ENCODE measurements around the gene FGF4.
"Not testable (repeated sequence)": the region's sequence is repeated elsewhere in the genome, so short reads cannot be mapped to it uniquely, and the experiment has no call there.

Gene FGF4

DNA sequence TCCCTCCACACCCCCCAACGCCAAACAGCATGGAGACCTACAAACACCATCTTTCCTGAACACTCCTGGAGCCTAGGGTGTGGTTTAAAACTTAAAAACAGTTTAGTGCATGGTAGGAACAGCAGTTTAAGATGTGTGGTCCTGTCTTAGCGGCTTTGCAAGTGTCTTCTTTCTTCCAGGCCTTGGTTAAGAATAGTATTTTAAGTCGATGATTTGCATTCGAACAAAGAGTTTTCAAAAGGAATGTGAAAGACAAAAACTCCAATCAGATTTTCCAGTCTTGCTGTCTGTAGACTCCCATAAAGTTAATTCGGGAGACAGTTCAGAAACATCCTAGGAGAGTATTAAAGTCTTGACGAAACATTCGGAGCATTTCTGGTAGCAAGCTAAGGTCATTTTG lies 3.7 kb downstream of the FGF4 start:
- DNase-seq = no peak

DNA sequence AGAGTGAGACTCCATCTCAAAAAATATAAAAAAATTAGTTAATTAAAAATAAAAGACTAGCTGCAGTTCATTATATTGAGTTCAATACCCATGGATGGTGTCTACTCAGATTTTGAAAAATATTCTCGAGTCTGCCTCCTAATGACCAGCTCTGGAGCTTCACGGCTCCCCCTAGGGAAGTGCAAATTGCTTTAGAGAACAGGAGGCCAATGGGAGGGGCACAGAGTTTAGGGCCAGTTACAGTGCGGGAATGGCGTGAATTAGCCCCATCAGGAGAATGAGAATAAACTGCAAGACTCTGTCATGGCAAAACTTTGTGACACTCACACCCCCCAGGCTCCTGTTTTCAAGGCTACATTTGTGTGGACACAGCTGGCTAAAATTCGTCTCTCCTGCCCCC lies 4.6 kb downstream of the FGF4 start:
- no peak for DNase-seq

DNA sequence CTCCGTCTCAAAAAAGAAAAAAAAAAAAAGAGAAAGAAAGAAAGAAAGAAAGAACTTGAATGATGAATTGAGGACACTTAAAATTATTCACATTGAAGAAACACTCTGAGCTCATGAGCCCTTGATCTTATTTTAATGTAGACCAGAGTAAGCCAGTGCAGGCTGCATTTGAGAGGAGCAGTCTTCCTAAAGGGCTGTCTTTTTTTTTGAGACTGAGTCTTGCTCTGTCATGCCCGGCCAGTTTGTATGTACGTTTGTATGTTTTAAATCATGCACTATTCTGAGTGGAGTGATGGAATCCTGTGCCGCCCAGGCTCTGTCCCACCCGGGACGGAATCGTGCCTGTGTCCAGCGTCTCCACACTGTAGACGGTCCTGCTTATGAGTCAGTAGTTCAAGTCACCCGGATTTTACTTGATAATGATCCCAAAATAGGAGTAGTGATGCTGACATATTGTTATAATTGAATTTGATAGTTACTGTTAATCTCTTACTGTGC lies 9.6 kb downstream of the FGF4 start:
- DNase-seq = no peak

DNA sequence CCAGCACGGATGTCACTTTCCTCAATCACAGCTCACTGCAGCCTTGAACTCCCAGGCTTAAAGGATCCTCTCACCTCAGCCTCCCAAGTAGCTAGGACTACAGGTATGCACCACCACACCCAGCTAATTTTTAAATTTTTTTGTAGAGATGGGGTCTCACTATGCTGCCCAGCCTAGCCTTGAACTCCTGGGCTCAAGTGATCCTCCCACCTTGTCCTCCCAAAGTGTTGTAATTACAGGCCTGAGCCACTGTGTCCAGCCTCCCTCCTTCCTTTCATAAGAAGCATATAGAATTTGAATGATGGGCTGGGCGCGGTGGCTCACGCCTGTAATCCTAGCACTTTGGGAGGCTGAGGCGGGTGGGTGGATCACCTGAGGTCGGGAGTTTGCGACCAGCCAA lies 10.2 kb downstream of the FGF4 start:
- DNase-seq = not testable (repeated sequence)

DNA sequence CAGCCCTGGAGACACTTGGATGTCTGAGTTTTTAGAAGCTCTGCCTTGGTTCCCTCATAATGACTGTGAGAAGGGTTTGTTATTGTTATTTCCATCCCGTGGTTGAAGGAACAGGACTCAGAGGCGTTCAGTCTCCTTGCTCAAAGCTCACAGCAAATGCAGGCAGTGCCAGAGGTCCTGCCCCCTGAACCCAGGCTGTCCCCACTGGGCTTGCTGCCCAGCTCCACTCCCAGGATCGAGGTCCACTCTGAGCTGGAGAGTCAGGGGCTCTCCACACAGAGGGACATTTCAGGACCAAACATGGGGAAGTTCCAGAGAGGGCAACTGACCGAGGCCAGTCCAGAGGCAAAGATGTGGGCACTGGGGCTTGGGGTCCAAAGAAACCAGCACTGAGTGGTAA lies 14.8 kb downstream of the FGF4 start:
- DNase-seq = no peak

DNA sequence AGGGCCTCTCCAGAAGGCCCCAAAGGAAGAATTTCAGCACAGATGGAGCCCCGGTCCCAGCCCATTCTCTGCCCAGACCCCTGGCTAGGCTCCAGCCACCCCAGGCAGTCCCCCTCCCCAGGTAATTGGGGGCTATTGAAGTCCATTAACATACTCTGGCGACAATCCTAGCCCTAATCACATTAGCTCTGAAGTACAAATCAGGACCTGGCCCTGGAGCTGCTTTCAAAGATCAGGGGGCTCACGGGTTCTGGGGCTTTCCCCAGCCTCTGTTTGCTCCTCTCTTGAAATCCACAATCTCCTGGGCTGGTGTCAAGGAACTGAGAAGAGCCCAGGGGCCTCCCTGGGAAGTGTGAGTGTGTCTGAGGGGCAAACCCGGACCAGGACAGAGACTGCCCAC lies 22.3 kb downstream of the FGF4 start:
- DNase-seq = no peak

DNA sequence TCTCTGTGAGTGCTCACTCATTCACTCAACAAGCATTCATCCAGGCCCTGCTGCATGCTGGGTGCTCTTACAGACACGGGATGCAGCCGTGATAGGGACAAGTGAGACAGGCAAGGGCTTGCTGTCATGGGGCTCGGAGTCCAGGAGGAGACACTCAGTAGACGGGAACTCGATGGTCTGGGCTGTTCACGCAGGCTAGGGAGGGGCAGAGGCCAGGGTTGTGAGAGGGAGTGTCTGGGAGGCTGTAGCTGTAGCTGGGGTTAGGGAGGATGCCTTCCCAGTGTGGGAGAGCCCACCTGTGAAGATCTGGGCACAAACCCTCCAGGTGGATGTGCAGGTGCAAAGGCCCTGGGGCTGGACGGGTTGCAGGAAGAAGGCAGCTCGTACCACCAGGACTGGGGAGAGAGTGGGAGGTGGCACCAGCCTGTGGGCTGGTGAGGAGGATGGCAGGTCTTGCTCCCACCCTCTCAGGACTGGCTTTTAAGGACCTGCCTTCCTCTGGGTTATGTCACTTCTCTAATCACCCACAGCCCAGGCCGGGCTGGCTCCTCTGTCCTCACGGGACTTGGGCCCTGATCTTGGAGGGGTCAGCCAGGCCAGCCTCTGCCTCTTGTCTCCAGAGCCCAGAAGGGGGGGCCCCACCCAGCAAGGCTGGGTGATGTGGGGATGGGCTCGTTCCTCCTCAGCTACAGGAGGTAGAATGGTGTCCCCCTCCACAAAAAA lies 24.1 kb downstream of the FGF4 start:
- DNase-seq = no peak

DNA sequence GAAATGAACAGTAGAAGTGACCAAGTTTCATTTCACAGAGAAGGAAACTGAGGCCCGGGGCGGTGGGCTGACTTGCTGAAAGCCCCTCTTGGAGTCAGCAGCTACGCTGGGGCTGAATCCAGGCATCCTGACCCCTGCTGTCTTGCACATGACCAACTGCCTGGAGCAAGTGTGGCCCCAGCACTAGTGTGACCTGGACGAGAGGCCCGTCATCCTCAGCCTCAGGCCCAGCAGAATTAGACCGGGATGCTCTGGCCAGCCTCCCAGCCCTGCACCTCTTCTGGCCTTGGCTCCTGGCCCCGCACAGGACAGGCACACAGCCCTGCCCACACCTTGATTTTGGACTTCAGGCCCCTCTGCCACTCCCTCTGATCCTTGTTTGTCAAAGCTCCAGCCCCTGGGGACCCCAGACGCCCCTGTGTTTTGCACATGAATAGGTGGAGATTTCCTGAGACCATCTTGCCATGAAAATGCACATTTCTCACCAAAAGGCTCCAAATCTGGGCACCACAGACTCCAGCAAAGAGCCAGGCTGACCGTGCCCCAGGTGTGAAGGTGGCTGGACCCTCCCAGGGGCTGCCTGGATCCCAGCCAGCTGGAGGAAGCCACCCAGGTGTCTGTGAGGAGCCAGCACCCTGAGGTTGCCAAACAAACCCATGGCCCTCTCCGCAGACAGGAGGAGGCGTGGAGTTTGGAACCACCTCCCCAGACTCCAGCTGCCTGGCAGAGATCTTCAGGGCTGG lies 24.9 kb downstream of the FGF4 start:
- DNase-seq = no peak

DNA sequence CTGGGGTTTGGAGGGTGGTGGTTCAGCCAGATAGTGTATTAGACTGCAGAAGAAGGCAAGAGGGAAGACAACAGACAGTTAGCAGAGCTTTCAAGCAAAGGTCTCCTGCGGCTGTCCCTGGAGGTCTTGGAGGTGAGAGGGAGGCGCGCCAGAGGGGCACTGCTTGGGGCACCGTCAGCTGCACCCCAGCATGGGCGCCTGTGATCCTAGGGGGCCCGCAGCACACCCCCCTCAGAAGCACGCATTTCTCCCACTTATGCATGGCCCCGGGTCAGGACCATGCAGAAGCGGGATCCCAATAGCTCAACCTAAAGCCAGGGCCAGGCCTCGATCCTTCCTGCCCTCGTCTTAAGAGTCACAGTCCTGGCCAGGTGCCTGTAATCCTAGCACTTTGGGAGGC lies 26.5 kb downstream of the FGF4 start:
- no peak for DNase-seq

DNA sequence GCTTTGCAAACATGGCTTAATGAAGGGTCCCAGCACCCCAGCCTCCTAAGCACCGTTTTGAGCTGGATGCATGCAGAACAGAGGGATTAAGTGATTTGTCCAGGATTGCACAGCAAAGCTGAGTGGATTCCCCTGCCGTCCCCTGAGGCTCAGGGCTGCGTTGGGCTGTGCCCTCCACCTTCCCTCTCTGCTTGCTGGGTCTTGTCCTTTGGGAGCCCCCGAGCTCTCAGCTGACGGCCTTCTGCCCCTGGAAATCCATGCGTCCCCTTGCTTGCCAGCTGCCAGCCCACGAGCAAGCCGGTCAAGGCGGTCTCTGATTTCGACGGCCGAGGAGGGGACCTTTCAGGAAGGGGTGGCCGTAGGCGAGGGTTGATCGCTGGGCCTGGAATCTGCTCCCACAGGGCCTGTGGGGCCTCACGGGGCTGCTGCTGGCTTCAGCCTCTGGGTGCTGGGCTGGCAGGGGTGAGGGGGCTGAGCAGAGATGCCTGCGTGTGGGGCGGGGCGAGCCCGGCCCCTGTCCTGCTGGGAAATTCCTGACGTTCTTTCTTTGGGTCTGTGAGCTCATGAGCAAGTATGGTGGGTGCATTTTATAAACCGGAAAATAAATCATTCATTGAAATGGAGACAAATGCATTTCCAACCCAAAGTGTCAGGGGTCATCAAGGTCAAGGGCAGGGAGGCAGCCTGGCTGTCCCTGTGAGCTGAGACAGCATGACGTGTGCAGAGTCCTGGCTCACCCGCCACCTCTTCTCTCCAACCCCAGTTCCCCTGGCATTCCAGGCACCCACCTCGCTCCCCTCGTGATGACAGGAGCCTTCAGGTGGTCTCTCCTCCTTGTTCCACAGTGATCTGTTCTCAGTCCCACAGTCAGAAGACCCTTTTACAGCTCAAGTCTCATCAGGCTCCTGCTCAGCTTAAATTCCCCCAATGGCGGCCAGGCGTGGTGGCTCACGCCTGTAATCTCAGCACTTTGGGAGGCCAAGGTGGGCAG lies 28.1 kb downstream of the FGF4 start:
- no peak for DNase-seq

DNA sequence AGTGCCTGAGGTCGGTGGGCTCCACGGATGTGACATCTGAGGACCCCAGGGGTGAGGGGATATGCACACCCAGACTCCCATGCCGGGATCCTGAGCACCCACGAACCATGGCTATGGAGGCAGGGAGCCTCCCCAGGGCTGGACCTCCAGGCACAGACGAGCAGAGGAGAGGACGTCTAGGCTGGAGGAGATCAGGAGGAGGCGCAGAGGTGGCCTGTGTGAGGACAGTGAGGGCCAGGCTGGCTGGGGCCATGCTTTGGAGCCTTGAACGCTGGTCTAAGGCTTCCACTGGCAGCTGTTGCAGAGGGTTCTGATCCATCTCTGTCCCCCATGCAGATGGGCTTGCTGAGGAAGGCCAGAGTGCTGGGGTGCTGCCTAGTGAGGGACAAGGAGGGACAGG lies 29.0 kb downstream of the FGF4 start:
- DNase-seq = no peak

DNA sequence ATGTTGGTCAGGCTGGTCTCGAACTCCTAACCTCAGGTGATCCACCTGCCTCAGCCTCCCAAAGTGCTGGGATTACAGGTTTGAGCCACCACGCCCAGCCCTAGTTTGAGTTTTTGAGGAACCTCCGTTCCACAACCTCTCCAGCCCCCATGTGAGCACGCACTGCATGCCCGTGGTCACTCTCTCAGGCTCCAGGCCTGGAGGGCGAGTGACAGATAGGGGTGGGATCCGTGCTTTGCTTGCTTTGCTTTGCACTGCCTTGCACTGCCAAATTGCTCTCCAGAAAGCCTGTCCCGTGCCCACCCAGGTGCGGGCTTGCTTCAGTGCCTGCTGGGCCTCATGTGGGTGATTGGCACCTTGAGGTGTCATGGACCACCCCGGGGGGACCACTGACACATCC lies 29.9 kb downstream of the FGF4 start:
- no peak for DNase-seq

DNA sequence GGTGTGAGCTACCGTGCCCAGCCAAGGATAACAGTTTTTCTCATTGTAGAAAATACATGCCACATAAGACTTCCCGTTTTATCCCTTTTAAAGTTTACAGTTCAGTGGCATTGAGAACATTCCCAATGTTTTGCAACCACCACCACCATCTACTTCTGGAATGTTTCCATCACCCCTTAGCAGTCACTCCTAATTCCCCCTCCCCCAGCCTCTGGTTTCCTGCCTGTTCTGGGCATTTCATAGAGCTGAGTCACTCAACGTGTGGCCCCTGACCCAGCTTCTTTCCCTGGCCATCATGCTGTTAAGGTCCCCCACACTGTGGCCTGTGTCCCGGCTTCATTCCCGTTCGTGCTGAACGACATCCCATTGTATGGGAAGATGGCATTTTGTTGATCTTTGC lies 30.7 kb downstream of the FGF4 start:
- DNase-seq = no peak

DNA sequence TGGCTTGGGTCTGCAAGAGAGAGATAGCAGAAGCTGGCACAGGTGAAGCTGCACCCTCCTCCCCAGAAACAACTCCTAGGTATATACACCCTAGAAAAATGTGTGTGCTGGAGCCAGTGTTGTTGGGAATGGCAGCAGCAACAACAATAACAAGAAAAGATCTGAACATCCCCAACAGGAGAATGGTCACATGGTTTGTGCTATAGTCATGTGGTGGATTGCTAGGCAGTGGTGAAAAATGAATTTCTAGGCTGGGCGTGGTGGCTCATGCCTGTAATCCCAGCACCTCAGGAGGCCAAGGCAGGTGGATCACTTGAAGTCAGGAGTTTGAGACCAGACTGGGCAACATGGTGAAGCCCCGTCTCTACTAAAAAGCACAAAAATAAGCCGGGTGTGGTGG lies 40.3 kb downstream of the FGF4 start:
- no peak for DNase-seq

DNA sequence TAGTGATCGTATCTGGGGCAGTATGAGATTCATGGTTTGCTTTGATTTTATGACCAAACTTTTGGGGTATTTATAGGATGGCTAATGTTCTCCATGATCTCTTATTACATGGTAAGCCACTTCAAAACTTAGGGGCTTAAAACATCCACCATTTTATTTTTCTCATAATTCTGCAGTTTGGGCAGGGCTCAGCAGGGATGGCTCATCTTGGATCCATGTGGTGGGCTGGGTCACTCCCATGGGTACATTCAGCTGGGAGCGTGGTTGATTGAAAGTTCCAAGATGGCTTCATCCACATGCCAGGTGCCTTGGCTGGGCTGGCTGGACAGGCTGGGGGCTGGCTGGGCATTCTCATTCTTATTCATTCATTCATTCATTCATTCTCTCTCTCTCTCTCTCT lies 40.8 kb downstream of the FGF4 start:
- no peak for DNase-seq

DNA sequence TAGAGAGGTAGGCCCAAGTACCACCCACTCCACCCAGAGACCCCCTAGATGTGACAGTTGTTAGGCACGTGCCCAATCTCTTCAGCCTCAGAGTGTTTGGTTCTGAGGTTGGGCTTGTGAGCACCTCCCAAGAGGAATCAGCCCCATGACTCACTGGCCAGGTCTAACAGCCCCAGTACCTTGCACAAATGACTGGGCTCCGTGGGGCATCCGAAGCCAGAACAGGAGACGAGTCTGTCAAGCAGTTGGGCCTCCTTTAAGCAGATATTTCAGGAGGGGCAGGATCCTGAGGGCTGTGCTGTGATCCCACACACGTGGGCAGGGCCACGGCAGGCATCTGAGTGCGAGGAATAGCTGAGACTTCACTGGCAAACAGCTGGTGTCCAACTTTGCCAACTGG lies 42.2 kb downstream of the FGF4 start:
- DNase-seq = no peak

DNA sequence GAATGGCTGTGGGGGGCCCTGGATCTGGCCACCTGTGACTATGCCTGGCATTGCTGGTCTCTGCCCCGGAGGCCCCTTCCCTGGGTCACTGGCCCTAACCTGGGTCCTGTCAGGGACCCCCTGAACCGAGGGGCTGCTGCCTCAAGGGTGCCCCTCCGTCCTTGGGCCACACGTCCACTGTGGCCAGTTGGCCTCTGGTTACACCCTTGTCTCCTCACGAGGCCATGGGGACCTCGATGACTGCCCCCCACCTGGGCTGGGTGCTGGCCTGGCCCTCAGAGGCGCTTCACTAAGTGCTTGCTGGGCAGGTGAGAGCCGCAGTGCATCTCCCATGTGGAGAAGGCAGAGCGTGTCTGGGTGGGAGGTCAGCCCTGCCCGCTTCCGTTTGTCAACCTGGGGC lies 44.0 kb downstream of the FGF4 start:
- DNase-seq = no peak

DNA sequence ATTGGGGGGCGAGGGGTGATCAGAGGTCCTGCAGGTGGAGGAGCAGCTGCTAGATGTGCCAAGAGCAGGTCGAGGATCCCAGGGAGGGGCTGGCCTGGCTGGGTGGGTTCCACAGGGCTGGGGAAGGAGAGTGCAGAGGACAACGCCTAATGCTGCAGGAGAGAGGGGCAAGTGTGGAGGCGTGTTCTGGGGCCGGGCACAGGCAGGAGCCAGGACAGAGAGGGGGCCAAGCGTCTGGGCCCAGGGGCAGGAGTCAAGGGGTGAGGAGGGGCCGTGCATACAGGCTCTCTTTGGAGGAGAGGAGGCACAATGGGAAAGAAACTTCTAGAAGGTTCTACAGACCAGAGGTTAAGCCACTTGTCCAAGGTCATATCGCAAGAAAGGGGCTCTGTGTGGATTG lies 44.6 kb downstream of the FGF4 start:
- no peak for DNase-seq

DNA sequence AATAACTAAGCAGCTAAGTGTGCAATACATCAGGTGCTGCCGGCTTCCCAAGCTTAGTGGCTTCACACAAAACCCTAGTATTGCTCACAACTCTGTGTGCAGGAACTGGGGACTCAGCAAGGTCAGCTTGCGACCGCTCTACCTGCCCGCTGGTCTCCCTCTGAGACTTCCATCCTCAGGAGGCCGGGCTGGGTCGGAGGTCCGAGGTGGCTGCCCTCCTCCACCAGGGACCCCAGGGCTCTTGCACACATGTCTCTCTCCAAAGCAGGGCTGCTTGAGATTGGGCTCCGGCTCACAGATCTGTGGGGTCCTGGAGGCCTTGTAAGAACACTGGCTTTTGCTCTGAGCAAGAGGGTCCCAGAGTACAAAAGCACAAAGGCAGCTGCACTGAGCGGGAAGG lies 45.9 kb downstream of the FGF4 start:
- DNase-seq = no peak

DNA sequence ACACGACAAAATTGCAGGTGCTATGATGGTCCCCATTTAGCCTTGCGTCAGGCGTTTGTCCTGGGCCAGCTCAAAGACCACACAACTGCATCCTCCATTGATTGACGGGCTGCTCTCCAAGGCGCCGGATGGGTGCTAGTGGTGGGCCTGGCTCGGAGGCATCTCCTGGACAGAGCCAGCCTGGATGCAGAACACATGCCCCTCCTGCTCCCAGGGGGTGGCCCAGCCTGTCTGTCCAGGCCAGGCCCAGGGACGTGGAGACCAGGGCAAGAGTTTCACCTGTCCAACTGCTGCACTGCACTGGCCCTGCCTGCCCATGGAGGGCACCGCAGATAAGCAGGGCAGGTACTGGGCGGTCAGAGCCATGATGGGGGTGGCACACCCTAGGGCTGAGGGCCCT lies 47.9 kb downstream of the FGF4 start:
- no peak for DNase-seq

DNA sequence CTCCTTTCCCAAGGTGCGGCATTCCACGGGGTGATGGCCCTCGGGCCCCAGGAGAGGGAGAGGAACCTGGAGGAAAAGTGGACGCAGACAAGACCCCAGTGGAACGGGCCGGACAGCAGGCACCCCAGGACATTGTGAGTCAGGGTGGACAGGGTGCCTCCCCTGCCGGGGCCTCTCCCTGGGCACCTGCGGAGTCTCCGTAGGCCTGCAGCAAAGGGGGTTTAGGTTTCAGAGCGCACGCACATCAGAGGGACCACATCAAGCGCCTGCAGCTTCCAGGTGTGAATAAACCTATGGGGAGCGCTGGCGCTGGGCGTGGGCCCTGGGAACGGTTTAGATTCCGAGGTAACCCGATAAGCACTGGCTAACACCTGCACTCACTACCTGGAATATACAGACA lies 48.7 kb downstream of the FGF4 start:
- no peak for DNase-seq

DNA sequence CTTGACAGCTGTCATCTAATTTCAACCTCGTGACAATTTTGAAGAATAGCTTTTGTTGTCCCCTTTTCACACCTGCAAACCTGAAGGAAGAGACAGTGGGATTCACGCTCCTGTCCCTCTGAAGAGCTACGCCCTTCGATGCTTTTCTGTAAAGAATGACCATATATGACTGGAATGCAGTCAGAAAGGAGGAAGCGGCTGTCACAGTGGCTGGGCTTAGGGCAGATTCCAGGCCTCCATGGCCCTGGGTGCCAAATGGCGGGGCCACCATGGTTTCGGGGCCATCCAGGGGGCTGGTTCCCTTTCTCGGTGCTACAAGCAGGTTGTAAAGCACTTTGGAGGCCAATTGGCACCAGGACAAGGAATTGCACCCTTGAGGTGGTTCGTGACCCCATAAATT lies 49.1 kb downstream of the FGF4 start:
- DNase-seq = no peak

DNA sequence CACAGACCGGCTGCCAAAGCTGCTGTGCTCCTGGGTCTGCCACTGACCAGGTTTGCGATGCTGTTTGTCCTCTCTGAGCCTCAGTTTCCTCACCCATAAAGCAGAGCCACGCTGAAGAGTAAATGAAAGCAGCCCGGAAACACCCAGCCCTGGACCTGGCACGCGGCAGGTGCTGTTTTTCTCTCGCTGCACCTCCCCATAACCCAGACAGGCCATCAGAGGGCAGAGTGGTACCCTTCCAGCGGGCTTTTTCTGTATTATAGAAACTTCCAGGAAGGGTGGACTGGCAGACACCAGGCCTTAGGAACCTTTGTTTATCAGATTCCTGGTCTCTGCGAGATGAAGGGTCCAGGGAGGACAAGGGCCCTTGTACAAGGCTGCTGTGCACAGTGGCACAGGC lies 53.4 kb downstream of the FGF4 start:
- DNase-seq = no peak

DNA sequence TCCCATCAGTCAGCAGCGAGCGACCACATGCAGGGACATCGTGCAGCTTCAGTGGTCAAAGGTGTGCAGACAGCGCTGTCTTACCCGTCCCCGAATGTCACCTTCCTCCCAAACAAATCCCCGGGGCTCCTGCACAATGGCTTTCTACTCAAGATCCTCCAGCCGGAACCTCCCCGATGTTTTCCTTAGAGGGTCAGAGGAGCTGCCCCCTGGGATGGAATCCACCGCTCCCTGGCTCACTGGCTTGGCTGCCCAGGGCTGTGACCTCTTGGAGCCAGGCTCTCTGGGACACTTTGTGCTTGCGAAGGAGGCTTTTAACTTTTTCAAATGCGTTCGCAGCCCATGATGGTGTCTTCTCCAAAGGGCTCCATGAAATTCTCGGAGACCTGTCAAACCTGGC lies 54.0 kb downstream of the FGF4 start:
- no peak for DNase-seq

All from NCI-H1436 treated with DMSO at 0.1 percent for 48 hours (cell line).